Stimulated activated CD4-positive, alpha-beta T cell treated with anti-CD3 and anti-CD28 coated beads, Interleukin-12 subunit alpha, Interleukin-12 subunit beta, amount 100 ng/mL, for 48 hours (primary cell): Measurements from ENCODE around the gene EN2.

ENCODE experiments used
- DNase-seq, 3 donors: peaks; one replicate each; pipeline ENCODE4 v3.0.0-alpha.2; 2020; ENCODE audit warnings: low read depth in 2 of 3, low spot score in 1 of 3

EN2 gene

DNA sequence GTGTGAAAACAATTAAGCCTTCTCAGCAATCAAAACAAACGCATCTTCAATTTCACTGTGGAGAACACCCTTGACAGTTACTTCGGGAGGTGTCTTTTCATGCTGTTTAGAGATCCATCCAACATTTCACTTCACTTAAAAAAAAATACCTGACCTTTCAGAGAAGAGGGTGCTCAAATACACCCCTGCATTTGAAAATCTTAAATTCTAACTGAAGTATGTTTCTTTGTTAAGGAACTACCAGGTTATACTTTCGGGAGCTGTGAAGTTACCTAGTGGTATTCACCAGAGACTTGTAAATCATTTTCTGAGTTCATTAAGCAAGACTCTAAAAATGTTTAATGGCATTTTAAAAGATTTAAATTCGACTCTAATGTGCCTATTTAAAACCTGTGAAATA lies 49.6 kb downstream of the EN2 start:
- DNase-seq, result no peak

GRCh38 chr7:155508376-155509358 lies 50.7 kb downstream of the EN2 start:
- no peak for DNase-seq

- DNase-seq, result no peak
Observed at GRCh38 chr7:155509359-155509724, 51.4 kb downstream of the EN2 start.

- no peak for DNase-seq
Observed at GRCh38 chr7:155509725-155510551, 52.0 kb downstream of the EN2 start.

GRCh38 chr7:155510975-155511701 lies 53.2 kb downstream of the EN2 start:
- no peak for DNase-seq

- DNase-seq, result no peak
Observed at GRCh38 chr7:155511702-155511996, 53.7 kb downstream of the EN2 start.

DNA sequence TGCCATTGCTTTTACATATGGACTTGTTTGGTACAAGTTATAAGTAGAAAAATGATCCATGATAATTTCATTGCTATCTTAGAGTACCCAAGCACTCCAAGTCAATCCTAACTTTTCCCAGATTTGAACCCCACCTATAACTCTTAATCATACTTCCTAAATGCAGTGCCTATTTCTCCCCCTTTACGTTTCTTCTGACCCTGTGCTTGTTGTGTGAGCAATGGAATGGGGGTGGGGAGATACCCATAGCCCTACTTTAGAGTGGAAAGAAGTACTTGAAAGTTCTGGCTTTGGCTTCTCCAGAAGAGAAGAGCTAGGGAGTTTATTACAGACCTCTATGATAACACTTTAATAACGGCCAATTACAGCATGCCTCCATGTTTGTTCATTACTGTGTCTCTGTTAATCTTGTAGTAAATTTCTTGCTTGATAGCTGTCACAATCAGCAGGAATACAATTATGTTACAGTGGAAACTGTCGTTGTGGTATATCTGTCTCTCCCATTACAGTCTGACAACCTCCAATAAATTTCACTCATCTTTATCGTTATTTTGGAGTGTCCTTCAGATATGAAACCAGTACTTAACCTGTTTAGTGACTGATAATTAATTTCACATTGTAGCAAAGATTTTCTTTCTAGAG lies 54.4 kb downstream of the EN2 start:
- no peak for DNase-seq

DNA sequence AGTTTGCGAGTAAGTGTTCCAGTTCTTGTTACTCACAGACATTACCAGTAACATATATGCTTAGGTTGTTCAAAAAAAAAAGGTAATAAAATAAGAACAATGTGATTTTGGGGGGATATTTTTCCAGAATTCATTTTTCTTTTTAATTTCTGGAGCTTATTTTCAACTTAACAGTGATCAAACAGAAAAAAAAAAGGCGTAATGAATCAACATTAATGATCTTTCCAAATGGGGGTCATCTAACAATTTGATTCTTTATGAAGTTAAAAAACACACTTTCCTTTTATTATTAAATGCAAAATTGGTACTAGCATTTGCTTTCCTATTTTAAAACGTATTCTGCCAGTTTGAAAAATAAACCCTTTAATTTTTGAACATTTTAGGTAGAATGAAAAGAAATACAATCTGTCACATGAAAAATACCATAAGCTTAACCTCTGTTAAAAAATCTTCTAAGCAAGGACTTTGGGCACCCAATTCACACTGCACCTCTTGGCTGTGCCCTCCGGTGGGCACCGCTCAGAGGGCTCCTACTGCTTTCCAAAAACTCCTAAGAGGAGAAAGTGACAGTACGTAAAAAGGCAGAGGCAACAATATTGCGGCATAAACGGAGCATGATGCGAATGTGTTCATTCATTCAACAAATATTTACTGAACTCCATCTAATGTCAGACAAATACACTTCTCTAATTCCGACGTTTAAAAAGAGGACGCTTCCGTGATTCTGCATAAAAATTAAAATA lies 55.8 kb downstream of the EN2 start:
- no peak for DNase-seq

DNA sequence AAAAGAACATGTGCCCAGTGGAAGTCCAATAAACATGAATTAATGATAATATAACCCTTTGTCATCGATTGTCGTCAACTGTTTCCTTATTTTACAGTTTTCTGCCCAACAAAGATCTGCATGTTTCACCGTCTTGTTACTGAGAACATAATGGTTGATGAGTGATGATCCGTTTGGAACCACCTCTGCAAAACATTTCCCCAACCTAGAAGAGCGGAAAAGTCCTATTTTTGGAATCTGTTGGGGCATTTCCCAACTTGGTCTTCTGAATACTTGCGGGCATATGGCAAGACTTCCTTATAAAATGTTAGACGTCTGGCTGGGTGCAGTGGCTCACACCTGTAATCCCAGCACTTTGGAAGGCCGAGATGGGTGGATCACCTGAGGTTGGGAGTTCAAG lies 56.4 kb downstream of the EN2 start:
- DNase-seq, result no peak
